K562 (cell line): ENCODE results near the gene TLE3. TPM values are rescaled to one million over a fixed set of nuclear protein-coding genes. Genes with fewer than 3 reads are reported as not detected.

Experiments used
- ATAC-seq: fragments of 200-7000 bp; cut with Tn5 transposase; 3 replicates; pipeline ENCODE4 v1.9.1; 2020; ENCODE audit warnings: moderate library complexity
- BruUV-seq: library from RNA; stranded (reverse); fragments of 400-500 nt; replicated peaks from 2 replicates; lab custom pipeline; 2021; lab: Mats Ljungman, UMichigan
- CTCF ChIA-PET: fragments of 300-600 bp; formaldehyde crosslinking; extraction: SDS; loops from one replicate; lab custom pipeline; 2021; ENCODE audit warnings: low intra/inter-chr PET ratio; lab: Yijun Ruan, JAX
- POLR2A ChIA-PET: fragments of 300-600, 350-650 bp; sonication (Branson Sonifier 250); formaldehyde crosslinking; extraction: SDS; loops from one replicate; lab custom pipeline; 2021; ENCODE audit warnings: antibody characterized with exemption, inconsistent platforms; lab: Yijun Ruan, JAX
- DNase-seq, 4 experiments: peaks; one replicate each; pipeline versions ENCODE4 v3.0.0 to v3.0.0-alpha.2; 2011 to 2018; ENCODE audit warnings: low spot score in 3 of 4, mixed read lengths in 3 of 4; ENCODE audit errors: extremely low read depth in 1 of 4
- FAIRE-seq: peaks from 2 replicates; lab custom pipeline; 2011; peaks lifted over from hg19 to GRCh38; lab: Jason Lieb, UNC
- H2AFZ ChIP-seq: 2 replicates; pipeline ENCODE4 v1.6.0; 2011; ENCODE audit warnings: low read depth, low read length, control low read depth, inconsistent platforms
- H3K27ac ChIP-seq: fragments of 200-600 bp; 3 replicates; pipeline ENCODE4 v1.8.0; 2011; ENCODE audit warnings: low read depth, mild to moderate bottlenecking, control low read depth, inconsistent platforms, low read length, moderate library complexity, mixed read lengths; ENCODE audit errors: extremely low read depth
- H3K27me3 ChIP-seq, 2 experiments: fragments of 300-600 bp in 1 of 2; 2 replicates in 1 of 2; 3 replicates in 1 of 2; pipeline versions ENCODE4 v1.6.0 to v1.8.0; 2011; ENCODE audit warnings: inconsistent platforms in 2 of 2, low read length in 2 of 2, mild to moderate bottlenecking in 1 of 2, mixed read lengths in 1 of 2, moderate library complexity in 1 of 2; ENCODE audit not compliant: control insufficient read depth in 2 of 2, insufficient read depth in 2 of 2
- H3K36me3 ChIP-seq: fragments of 300-600 bp; 3 replicates; pipeline ENCODE4 v1.8.0; 2011; ENCODE audit warnings: mild to moderate bottlenecking, low read length, inconsistent platforms; ENCODE audit not compliant: control insufficient read depth, insufficient read depth
- H3K4me1 ChIP-seq, 2 experiments: fragments of 200-600 bp in 1 of 2; replicated peaks in 1 of 2; 2 replicates in 1 of 2; 3 replicates in 1 of 2; pipeline versions ENCODE4 v1.5.1 to v1.8.0; 2011; ENCODE audit warnings: inconsistent platforms in 2 of 2, low read length in 2 of 2, mild to moderate bottlenecking in 1 of 2, mixed read lengths in 1 of 2, moderate library complexity in 1 of 2; ENCODE audit not compliant: control insufficient read depth in 2 of 2, insufficient read depth in 2 of 2
- H3K4me2 ChIP-seq: 2 replicates; pipeline ENCODE4 v1.6.1; 2011; ENCODE audit warnings: low read length, control low read depth, inconsistent platforms, mixed read lengths; ENCODE audit not compliant: insufficient read depth
- H3K4me3 ChIP-seq: fragments of 200-600 bp; sonication (generic), shearing (Covaris generic); 2 replicates; pipeline ENCODE4 v1.5.1; 2016; ENCODE audit warnings: control low read depth, inconsistent platforms
- H3K79me2 ChIP-seq: fragments of 200-600 bp; 3 replicates; pipeline ENCODE4 v1.8.0; 2011; ENCODE audit warnings: low read length, inconsistent platforms; ENCODE audit not compliant: control insufficient read depth, insufficient read depth
- H3K9ac ChIP-seq, 2 experiments: 2 replicates each; pipeline versions ENCODE4 v1.6.0 to v1.6.1; 2011; ENCODE audit warnings: low read depth in 2 of 2, low read length in 2 of 2, control low read depth in 1 of 2, inconsistent platforms in 1 of 2, mild to moderate bottlenecking in 1 of 2, mixed read lengths in 1 of 2; ENCODE audit not compliant: insufficient read depth in 1 of 2
- H3K9me1 ChIP-seq: one replicate; pipeline ENCODE4 v1.6.0; 2011; ENCODE audit warnings: inconsistent platforms, mild to moderate bottlenecking, low read length, moderate library complexity; ENCODE audit not compliant: control insufficient read depth, insufficient read depth
- H3K9me3 ChIP-seq: replicated peaks from 2 replicates; pipeline ENCODE4 v1.5.1; 2011; ENCODE audit warnings: low read depth, low read length, inconsistent platforms; ENCODE audit not compliant: control insufficient read depth, insufficient read depth
- H4K20me1 ChIP-seq: replicated peaks from 2 replicates; pipeline ENCODE4 v1.6.1; 2011; ENCODE audit warnings: low read length, inconsistent platforms, mixed read lengths; ENCODE audit not compliant: control insufficient read depth, insufficient read depth
- GTF2A2 ChIP-seq: IDR thresholded peaks from 2 replicates; pipeline ENCODE4 v1.6.1; 2016; ENCODE audit warnings: mild to moderate bottlenecking, missing genetic modification characterization, missing compliant biosample characterization
- NFXL1 ChIP-seq: fragments of 450-650 bp; formaldehyde crosslinking; IDR thresholded peaks from 2 replicates; pipeline ENCODE4 v1.4.0; 2021; ENCODE audit warnings: mild to moderate bottlenecking
- NR2F6 ChIP-seq: fragments of 450-650 bp; formaldehyde crosslinking; IDR thresholded peaks from 2 replicates; pipeline ENCODE4 v1.4.0; 2020; ENCODE audit warnings: mild to moderate bottlenecking
- POU5F1 ChIP-seq: fragments of 150-350 bp; IDR thresholded peaks from 2 replicates; pipeline ENCODE4 v1.6.1; 2014; ENCODE audit warnings: borderline replicate concordance, low read length, low read depth, mild to moderate bottlenecking; ENCODE audit not compliant: partially characterized antibody
- RBBP5 ChIP-seq: fragments of 200-600 bp; sonication (generic); IDR thresholded peaks from 2 replicates; pipeline ENCODE4 v1.6.1; 2012; ENCODE audit warnings: borderline replicate concordance, mild to moderate bottlenecking, low read length, control low read depth, inconsistent platforms; ENCODE audit not compliant: insufficient read depth, poor library complexity, severe bottlenecking
- SAFB ChIP-seq: fragments of 200-400 bp; formaldehyde crosslinking; IDR thresholded peaks from 2 replicates; pipeline ENCODE4 v1.6.1; 2017; ENCODE audit warnings: low read depth, low read length, borderline replicate concordance
- TCF3 ChIP-seq: sonication (generic); formaldehyde crosslinking; IDR thresholded peaks from 2 replicates; pipeline ENCODE4 v1.4.0; 2020; ENCODE audit warnings: mild to moderate bottlenecking, missing genetic modification reagents
- TCF7 ChIP-seq: sonication (generic); IDR thresholded peaks from 2 replicates; pipeline ENCODE4 v1.6.1; 2016; ENCODE audit warnings: antibody characterized with exemption, borderline replicate concordance
- TRIM24 ChIP-seq, 2 experiments: fragments of 450-650 bp; IDR thresholded peaks; 2 replicates each; pipeline ENCODE4 v1.6.1; 2016
- U2AF1 ChIP-seq: fragments of 200-400 bp; formaldehyde crosslinking; optimal IDR thresholded peaks from 2 replicates; pipeline ENCODE3; 2017; ENCODE audit warnings: mild to moderate bottlenecking, low read depth, low read length, moderate library complexity
- U2AF2 ChIP-seq: fragments of 200-400 bp; formaldehyde crosslinking; optimal IDR thresholded peaks from 2 replicates; pipeline ENCODE3; 2017; ENCODE audit warnings: low read depth, mild to moderate bottlenecking, low read length
- XRCC3 ChIP-seq: fragments of 450-650 bp; IDR thresholded peaks from 2 replicates; pipeline ENCODE4 v1.6.1; 2017; ENCODE audit warnings: mild to moderate bottlenecking, moderate library complexity
- ZFP1 ChIP-seq: fragments of 450-650 bp; formaldehyde crosslinking; IDR thresholded peaks from 2 replicates; pipeline ENCODE4 v1.4.0; 2020; ENCODE audit warnings: mild to moderate bottlenecking, mixed read lengths
- ZNF324 ChIP-seq: fragments of 250-450 bp; sonication (Bioruptor Pico); IDR thresholded peaks from 2 replicates; pipeline ENCODE4 v1.4.0; 2020; ENCODE audit warnings: mild to moderate bottlenecking
- WGBS: fragments of 100-300 bp; shearing (Covaris generic); methylation state at CpG from one replicate; pipeline ENCODE4 v1.1.6; 2016; ENCODE audit warnings: low coverage, mixed read lengths; ENCODE audit not compliant: insufficient coverage; ENCODE audit errors: missing lambda C conversion rate; 5-methylcytosine and 5-hydroxymethylcytosine counted together
- in situ Hi-C: fragments of 300-500 bp; cut with MboI; formaldehyde crosslinking; loops from 4 replicates; pipeline ENCODE4 v1.15.0; 2018; ENCODE audit warnings: inconsistent platforms, mixed read lengths
- intact Hi-C: fragments of 100-400 bp; cut with micrococcal nuclease; formaldehyde crosslinking; loops from 2 replicates; pipeline ENCODE4 v1.14.2; 2022
- polyA plus RNA-seq, 8 experiments: library from polyadenylated mRNA; depleted of rRNA in 4 of 8; stranded (reverse) in 5 of 8; unstranded in 3 of 8; fragments of >200 nt; fragmentation: Nextera tagmentation in 2 of 8; fragmentation: Illumina TruSeq in 1 of 8; extraction: Ambion mirVana in 2 of 8; extraction: Trizol in 1 of 8; gene quantifications; 2 replicates each; pipeline versions ENCODE4 v1.2.1 to v1.2.3, GENCODE V29; 2011 to 2014; ENCODE audit warnings: inconsistent platforms in 1 of 8, missing spikeins in 1 of 8
- total RNA-seq, 7 experiments: library from RNA; depleted of rRNA in 6 of 7; stranded (reverse); fragments of >200 nt in 6 of 7; fragmentation: Illumina TruSeq in 2 of 7; extraction: Trizol in 2 of 7; gene quantifications; 2 replicates each; pipeline versions ENCODE4 v1.2.1 to v1.2.3, GENCODE V29; 2011 to 2021; ENCODE audit warnings: low replicate concordance in 1 of 7
- TF ChIP-seq, protein P1 (sequence below): fragments of 450-650 bp; formaldehyde crosslinking; IDR thresholded peaks from 2 replicates; pipeline ENCODE4 v1.4.0; 2022; ENCODE audit warnings: mild to moderate bottlenecking, moderate library complexity
- TF ChIP-seq, protein P2 (sequence below): IDR thresholded peaks from 2 replicates; pipeline ENCODE4 v1.6.1; 2011; ENCODE audit not compliant: insufficient read length; ENCODE audit errors: extremely low read depth
- TF ChIP-seq, protein P3 (sequence below): fragments of 450-650 bp; IDR thresholded peaks from 2 replicates; pipeline ENCODE4 v1.6.1; 2018; ENCODE audit not compliant: partially characterized antibody

TLE3 gene
- total and polyA plus RNA-seq, 9 of the 15 experiments (the other 6 are each of a cell fraction or from before 2014, with no cell fraction given): 1.5 to 84.2 (median 14.1) TPM

DNA sequence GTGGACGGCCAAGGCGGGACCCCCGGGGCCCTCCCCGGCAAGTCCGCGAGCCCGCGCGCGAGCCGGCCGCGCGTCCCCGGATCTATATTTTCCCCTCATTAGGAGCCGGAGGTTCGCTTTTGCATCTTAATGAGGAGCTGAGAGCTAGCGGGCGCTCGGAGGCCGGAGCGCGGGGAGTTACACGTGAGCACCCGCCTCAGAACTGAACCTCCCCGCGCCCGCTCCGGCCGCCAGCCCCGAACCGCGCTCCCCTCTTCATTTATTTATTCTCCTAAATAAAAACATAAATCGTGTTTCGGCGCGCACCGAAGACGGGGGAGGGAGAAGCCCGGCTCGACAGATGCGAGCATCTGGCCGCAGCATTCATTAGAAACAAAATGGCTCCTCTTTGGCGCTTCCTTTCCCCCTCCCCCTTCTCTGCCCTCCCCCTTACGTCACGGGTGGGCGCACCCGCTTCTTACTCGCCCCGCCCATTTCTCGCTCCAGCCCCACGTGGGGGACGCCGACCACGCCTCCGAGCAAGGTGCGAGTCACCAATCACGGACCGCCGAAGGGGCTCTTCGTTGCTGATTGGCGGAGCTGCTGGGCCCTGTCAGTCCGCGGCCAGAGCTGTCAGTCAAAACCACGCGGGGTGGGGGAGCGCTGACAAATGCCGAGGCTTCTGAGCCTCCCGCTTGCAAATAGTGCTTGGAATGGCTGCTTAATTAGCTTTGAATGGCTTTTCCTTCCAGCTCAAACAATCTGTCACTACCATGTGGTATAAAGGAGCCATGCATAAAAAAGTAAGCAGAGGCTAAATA lies 1.6 kb upstream of the TLE3 start:
- intact Hi-C loops: loop anchor here (2.0 kb wide), 1 partner anchor 349 kb away; no protein-coding TSS in a partner anchor
- no TSS peak for BruUV-seq
- TF ChIP-seq TCF3 (CRISPR knock-in tag) (no peak), ZNF324 (CRISPR knock-in tag) (no peak), RBBP5 (no peak), U2AF2 (no peak), NR2F6 (no peak), TRIM24 (IDR thresholded peaks at IDR 0.05) (peak in 1 of 2 experiments; percentile 18; a peak in 1 of 4 replicates), GTF2A2 (tag) (no peak), XRCC3 (no peak), TCF7 (no peak), SAFB (no peak), NFXL1 (CRISPR knock-in tag) (no peak), U2AF1 (peak; percentile 16), ZFP1 (CRISPR knock-in tag) (no peak), POU5F1 (no peak)
- TF ChIP-seq, protein P1, sequence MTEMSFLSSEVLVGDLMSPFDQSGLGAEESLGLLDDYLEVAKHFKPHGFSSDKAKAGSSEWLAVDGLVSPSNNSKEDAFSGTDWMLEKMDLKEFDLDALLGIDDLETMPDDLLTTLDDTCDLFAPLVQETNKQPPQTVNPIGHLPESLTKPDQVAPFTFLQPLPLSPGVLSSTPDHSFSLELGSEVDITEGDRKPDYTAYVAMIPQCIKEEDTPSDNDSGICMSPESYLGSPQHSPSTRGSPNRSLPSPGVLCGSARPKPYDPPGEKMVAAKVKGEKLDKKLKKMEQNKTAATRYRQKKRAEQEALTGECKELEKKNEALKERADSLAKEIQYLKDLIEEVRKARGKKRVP (CRISPR knock-in tag): no peak
- TF ChIP-seq, protein P2, sequence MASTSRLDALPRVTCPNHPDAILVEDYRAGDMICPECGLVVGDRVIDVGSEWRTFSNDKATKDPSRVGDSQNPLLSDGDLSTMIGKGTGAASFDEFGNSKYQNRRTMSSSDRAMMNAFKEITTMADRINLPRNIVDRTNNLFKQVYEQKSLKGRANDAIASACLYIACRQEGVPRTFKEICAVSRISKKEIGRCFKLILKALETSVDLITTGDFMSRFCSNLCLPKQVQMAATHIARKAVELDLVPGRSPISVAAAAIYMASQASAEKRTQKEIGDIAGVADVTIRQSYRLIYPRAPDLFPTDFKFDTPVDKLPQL: no peak
- TF ChIP-seq, protein P3, sequence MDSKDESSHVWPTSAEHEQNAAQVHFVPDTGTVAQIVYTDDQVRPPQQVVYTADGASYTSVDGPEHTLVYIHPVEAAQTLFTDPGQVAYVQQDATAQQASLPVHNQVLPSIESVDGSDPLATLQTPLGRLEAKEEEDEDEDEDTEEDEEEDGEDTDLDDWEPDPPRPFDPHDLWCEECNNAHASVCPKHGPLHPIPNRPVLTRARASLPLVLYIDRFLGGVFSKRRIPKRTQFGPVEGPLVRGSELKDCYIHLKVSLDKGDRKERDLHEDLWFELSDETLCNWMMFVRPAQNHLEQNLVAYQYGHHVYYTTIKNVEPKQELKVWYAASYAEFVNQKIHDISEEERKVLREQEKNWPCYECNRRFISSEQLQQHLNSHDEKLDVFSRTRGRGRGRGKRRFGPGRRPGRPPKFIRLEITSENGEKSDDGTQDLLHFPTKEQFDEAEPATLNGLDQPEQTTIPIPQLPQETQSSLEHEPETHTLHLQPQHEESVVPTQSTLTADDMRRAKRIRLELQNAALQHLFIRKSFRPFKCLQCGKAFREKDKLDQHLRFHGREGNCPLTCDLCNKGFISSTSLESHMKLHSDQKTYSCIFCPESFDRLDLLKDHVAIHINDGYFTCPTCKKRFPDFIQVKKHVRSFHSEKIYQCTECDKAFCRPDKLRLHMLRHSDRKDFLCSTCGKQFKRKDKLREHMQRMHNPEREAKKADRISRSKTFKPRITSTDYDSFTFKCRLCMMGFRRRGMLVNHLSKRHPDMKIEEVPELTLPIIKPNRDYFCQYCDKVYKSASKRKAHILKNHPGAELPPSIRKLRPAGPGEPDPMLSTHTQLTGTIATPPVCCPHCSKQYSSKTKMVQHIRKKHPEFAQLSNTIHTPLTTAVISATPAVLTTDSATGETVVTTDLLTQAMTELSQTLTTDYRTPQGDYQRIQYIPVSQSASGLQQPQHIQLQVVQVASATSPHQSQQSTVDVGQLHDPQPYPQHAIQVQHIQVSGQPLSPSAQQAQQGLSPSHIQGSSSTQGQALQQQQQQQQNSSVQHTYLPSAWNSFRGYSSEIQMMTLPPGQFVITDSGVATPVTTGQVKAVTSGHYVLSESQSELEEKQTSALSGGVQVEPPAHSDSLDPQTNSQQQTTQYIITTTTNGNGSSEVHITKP: no peak

More for the DNA sequence above, 1.6 kb upstream of the TLE3 start:
- peaks cover 8% of the 10 kb centered on the region; the same call in 1 of the 3 replicates for H3K36me3 ChIP-seq
- CTCF ChIA-PET: no interaction called here
- FAIRE-seq (peak; percentile 100), DNase-seq (peak; percentile 98 to 100 (median 100)), ATAC-seq (peak; percentile 64)
- POLR2A ChIA-PET: interaction anchor here (0.6 to 3.0 kb wide), 12 partner anchors 11 to 646 kb away, joined by 3 to 30 read pairs (median 4); partner anchors contain the start of gene RPLP1
- under 1% methylated on average over 47 of the region's 69 CpGs for WGBS
- in situ Hi-C loops: no loop called here
- no peaks in the 10 kb centered on the region for H3K27me3 ChIP-seq
- H3K79me2 ChIP-seq: peaks cover 39% of the 10 kb centered on the region
- H3K27ac ChIP-seq: peak overlapping the region; percentile 97
- H4K20me1 ChIP-seq: peaks cover 10% of the 10 kb centered on the region; the same call in 1 of the 2 replicates
- peak overlapping the region; percentile 56 for H3K4me3 ChIP-seq
- peak overlapping the region; percentile 49; the same call in 1 of the 2 replicates for H2AFZ ChIP-seq
- H3K9me1 ChIP-seq: no peaks in the 10 kb centered on the region
- peaks cover 53 to 63% of the 10 kb centered on the region in 2 experiments for H3K4me1 ChIP-seq
- peak overlapping the region; percentile 82 for H3K4me2 ChIP-seq
- no peaks in the 10 kb centered on the region for H3K9me3 ChIP-seq
- peak overlapping the region; percentile 87 to 96 for H3K9ac ChIP-seq
